T-cell (primary cell): Measurements from ENCODE around the gene CNNM1. TPM values are rescaled to one million over a fixed set of nuclear protein-coding genes. Genes with fewer than 3 reads are reported as not detected.

Experiments used
- ATAC-seq, 4 experiments: fragments of 200-7000 bp in 3 of 4; fragments of 150-1000 bp in 1 of 4; cut with Tn5 transposase; replicated peaks in 1 of 4; 1 replicate in 3 of 4; 2 replicates in 1 of 4; pipeline ENCODE4 v1.10.0; 2021; ENCODE audit warnings: moderate library complexity in 3 of 4, mild to moderate bottlenecking in 2 of 4, moderate number of reproducible peaks in 1 of 4
- CTCF ChIA-PET, 2 donors: fragments of 300-600 bp; sonication (Branson Sonifier 250); formaldehyde crosslinking; loops; one replicate each; lab custom pipeline; 2022; ENCODE audit warnings: antibody characterized with exemption in 2 of 2; lab: Charles Lee
- POLR2A ChIA-PET, 2 donors: fragments of 300-600 bp; sonication (Branson Sonifier 250); formaldehyde crosslinking; loops; one replicate each; lab custom pipeline; 2022; ENCODE audit warnings: antibody characterized with exemption in 2 of 2; lab: Charles Lee
- DNase-seq, 35 experiments: peaks; one replicate each; pipeline versions ENCODE4 v3.0.0 to v3.0.0-alpha.2; 2013 to 2023
- H3K27ac ChIP-seq: one replicate; pipeline ENCODE4 v1.5.1; 2013; ENCODE audit warnings: low read length
- H3K27me3 ChIP-seq, 2 experiments: replicated peaks in 1 of 2; 1 replicate in 1 of 2; 2 replicates in 1 of 2; pipeline versions ENCODE4 v1.6.1 to v1.7.0; 2013; ENCODE audit warnings: low read length in 1 of 2, mixed read lengths in 1 of 2; ENCODE audit not compliant: control insufficient read depth in 2 of 2, insufficient read depth in 2 of 2; ENCODE audit errors: extremely low read depth in 1 of 2
- H3K36me3 ChIP-seq, 2 donors: 1 replicate in 1 of 2; 2 replicates in 1 of 2; pipeline versions ENCODE4 v1.6.1 to v1.7.0; 2013; ENCODE audit warnings: low read length in 1 of 2; ENCODE audit not compliant: control insufficient read depth in 2 of 2, insufficient read depth in 1 of 2; ENCODE audit errors: extremely low read depth in 1 of 2
- H3K4me1 ChIP-seq, 2 experiments: 1 replicate in 1 of 2; 2 replicates in 1 of 2; pipeline versions ENCODE4 v1.6.1 to v1.7.0; 2013; ENCODE audit warnings: low read length in 2 of 2, mixed read lengths in 1 of 2; ENCODE audit not compliant: insufficient read depth in 2 of 2, control insufficient read depth in 1 of 2; ENCODE audit errors: extremely low read depth in 1 of 2
- H3K4me3 ChIP-seq, 2 donors: 1 replicate in 1 of 2; 2 replicates in 1 of 2; pipeline versions ENCODE4 v1.5.1 to v1.7.0; 2013; ENCODE audit warnings: mild to moderate bottlenecking in 2 of 2, low read length in 1 of 2, moderate library complexity in 1 of 2; ENCODE audit not compliant: control insufficient read depth in 1 of 2; ENCODE audit errors: extremely low read depth in 1 of 2
- H3K9me3 ChIP-seq: 2 replicates; pipeline ENCODE4 v1.7.0; 2013
- H3K27ac Mint-ChIP-seq, 2 donors: one replicate each; pipeline ENCODE4 v1.8.0; 2020 to 2021; ENCODE audit warnings: mild to moderate bottlenecking in 2 of 2, mixed read lengths in 2 of 2
- H3K27me3 Mint-ChIP-seq, 2 donors: one replicate each; pipeline ENCODE4 v1.8.0; 2021 to 2022; ENCODE audit warnings: mixed read lengths in 2 of 2
- H3K36me3 Mint-ChIP-seq: one replicate; pipeline ENCODE4 v1.8.0; 2021; ENCODE audit warnings: mixed read lengths
- H3K4me1 Mint-ChIP-seq, 3 donors: one replicate each; pipeline ENCODE4 v1.8.0; 2020 to 2022; ENCODE audit warnings: mixed read lengths in 3 of 3, mild to moderate bottlenecking in 1 of 3
- H3K4me3 Mint-ChIP-seq, 3 donors: one replicate each; pipeline ENCODE4 v1.8.0; 2020 to 2022; ENCODE audit warnings: mild to moderate bottlenecking in 3 of 3, mixed read lengths in 3 of 3, moderate library complexity in 3 of 3
- H3K9me3 Mint-ChIP-seq, 3 donors: one replicate each; pipeline ENCODE4 v1.8.0; 2020 to 2022; ENCODE audit warnings: mixed read lengths in 3 of 3
- WGBS: methylation state at CpG from one replicate; pipeline ENCODE4 v1.1.5; 2013; ENCODE audit warnings: missing lambda C conversion rate; ENCODE audit not compliant: insufficient coverage; 5-methylcytosine and 5-hydroxymethylcytosine counted together
- total RNA-seq, 35 experiments: library from RNA in 6 of 35; stranded (reverse) in 6 of 35; fragments of 120-200 nt in 1 of 35; gene quantifications; one replicate each; pipeline versions ENCODE4 v1.2.1 to v1.2.4 and lab custom pipeline; 2013 to 2026

Gene CNNM1
- total RNA-seq, 5 donors from 2014 or later (not counting 1 experiment from before 2014, with no cell fraction given) = 0.25 to 1.2 (median 0.36) TPM

GRCh38 chr10:99432047-99432446, 102.9 kb downstream of the CNNM1 start:
- DNase-seq = no peak
- H3K36me3 ChIP-seq = no peaks in the 10 kb centered on the region
- no peak for ATAC-seq
- no peak overlapping the region for H3K4me3 ChIP-seq
- no peaks in the 10 kb centered on the region for H3K9me3 ChIP-seq
- ChIA-PET POLR2A (no interaction called here), CTCF (no interaction called here)
- peak overlapping the region; percentile 9 to 49 for H3K27ac Mint-ChIP-seq
- no peaks in the 10 kb centered on the region for H3K27me3 ChIP-seq
- WGBS = no CpG with 5 or more reads among the region's 4 CpGs
- no peaks in the 10 kb centered on the region for H3K27me3 Mint-ChIP-seq
- H3K36me3 Mint-ChIP-seq = no peaks in the 10 kb centered on the region
- no peaks in the 10 kb centered on the region for H3K9me3 Mint-ChIP-seq
- peak overlapping the region; percentile 60 to 96 (median 93) for H3K4me3 Mint-ChIP-seq
- peaks cover 39 to 50% (median 40%) of the 10 kb centered on the region in 3 donors for H3K4me1 Mint-ChIP-seq
- H3K4me1 ChIP-seq = peaks cover 13 to 18% of the 10 kb centered on the region in 2 experiments
- no peak overlapping the region for H3K27ac ChIP-seq

- Histone ChIP-seq H3K4me1 (peaks cover 13 to 18% of the 10 kb centered on the region in 2 experiments), H3K9me3 (no peaks in the 10 kb centered on the region), H3K27ac (no peak overlapping the region), H3K27me3 (no peaks in the 10 kb centered on the region), H3K4me3 (no peak overlapping the region), H3K36me3 (no peaks in the 10 kb centered on the region)
- no peak overlapping the region for H3K4me3 Mint-ChIP-seq
- no peak overlapping the region for H3K27ac Mint-ChIP-seq
- CTCF ChIA-PET = no interaction called here
- H3K27me3 Mint-ChIP-seq = no peaks in the 10 kb centered on the region
- no peak for DNase-seq
- no peaks in the 10 kb centered on the region for H3K9me3 Mint-ChIP-seq
- peaks cover 39 to 48% (median 40%) of the 10 kb centered on the region in 3 donors for H3K4me1 Mint-ChIP-seq
- POLR2A ChIA-PET = no interaction called here
- WGBS = 100% methylated on average over 2 of the region's 6 CpGs
- no peak for ATAC-seq
- no peaks in the 10 kb centered on the region for H3K36me3 Mint-ChIP-seq
Measured at GRCh38 chr10:99432881-99433280, 103.7 kb downstream of the CNNM1 start.

GRCh38 chr10:99433378-99434020, 104.3 kb downstream of the CNNM1 start:
- CTCF ChIA-PET = no interaction called here
- Mint-ChIP-seq H3K4me1 (peaks cover 39 to 48% (median 40%) of the 10 kb centered on the region in 3 donors), H3K9me3 (no peaks in the 10 kb centered on the region), H3K27me3 (no peaks in the 10 kb centered on the region), H3K27ac (no peak overlapping the region), H3K36me3 (no peaks in the 10 kb centered on the region), H3K4me3 (no peak overlapping the region)
- Histone ChIP-seq H3K27ac (no peak overlapping the region), H3K9me3 (no peaks in the 10 kb centered on the region), H3K4me3 (no peak overlapping the region), H3K27me3 (no peaks in the 10 kb centered on the region), H3K4me1 (peaks cover 13 to 18% of the 10 kb centered on the region in 2 experiments), H3K36me3 (no peaks in the 10 kb centered on the region)
- no CpG with 5 or more reads among the region's 1 CpG for WGBS
- POLR2A ChIA-PET = no interaction called here
- DNase-seq (no peak), ATAC-seq (no peak)

GRCh38 chr10:99435986-99436638, 107.0 kb downstream of the CNNM1 start:
- ChIA-PET POLR2A (no interaction called here), CTCF (interaction anchor here (0.6 to 2.1 kb wide), 21 partner anchors 10 to 1302 kb away, joined by 3 to 16 read pairs (median 3); partner anchors contain the start of genes COX15 (in 1 of the 2), CUTC (in 1 of the 2), R3HCC1L (in 1 of the 2) and SLC25A28 (in 1 of the 2))
- Mint-ChIP-seq H3K36me3 (no peaks in the 10 kb centered on the region), H3K9me3 (no peaks in the 10 kb centered on the region), H3K27ac (no peak overlapping the region), H3K27me3 (no peaks in the 10 kb centered on the region), H3K4me1 (peaks cover 20 to 27% (median 21%) of the 10 kb centered on the region in 3 donors), H3K4me3 (no peak overlapping the region)
- DNase-seq = peak in 1 of 35 experiments; percentile 61
- Histone ChIP-seq H3K4me3 (no peak overlapping the region), H3K27me3 (no peaks in the 10 kb centered on the region), H3K9me3 (no peaks in the 10 kb centered on the region), H3K36me3 (no peaks in the 10 kb centered on the region), H3K27ac (no peak overlapping the region), H3K4me1 (peaks cover 6 to 7% of the 10 kb centered on the region in 2 experiments)
- ATAC-seq = peak in 3 of 4 experiments; percentile 45 to 61 (median 56)
- WGBS = 90% methylated on average over 1 of the region's 5 CpGs

- H3K4me1 ChIP-seq = no peaks in the 10 kb centered on the region
- no peaks in the 10 kb centered on the region for H3K9me3 ChIP-seq
- ATAC-seq (no peak), DNase-seq (no peak)
- WGBS = no CpG with 5 or more reads among the region's 2 CpGs
- H3K27ac Mint-ChIP-seq = no peak overlapping the region
- H3K36me3 Mint-ChIP-seq = no peaks in the 10 kb centered on the region
- no peaks in the 10 kb centered on the region for H3K9me3 Mint-ChIP-seq
- no peaks in the 10 kb centered on the region for H3K27me3 ChIP-seq
- H3K27ac ChIP-seq = no peak overlapping the region
- POLR2A ChIA-PET = no interaction called here
- no peaks in the 10 kb centered on the region for H3K36me3 ChIP-seq
- CTCF ChIA-PET = interaction anchor here (0.6 kb wide), 2 partner anchors 8 to 431 kb away, joined by 3 read pairs; partner anchors contain the start of gene GOT1 (in 1 of the 2)
- H3K4me3 ChIP-seq = no peak overlapping the region
- peaks cover 4 to 8% (median 5%) of the 10 kb centered on the region in 3 donors for H3K4me1 Mint-ChIP-seq
- no peaks in the 10 kb centered on the region for H3K27me3 Mint-ChIP-seq
- no peak overlapping the region for H3K4me3 Mint-ChIP-seq
Measured at GRCh38 chr10:99438890-99439289, 109.7 kb downstream of the CNNM1 start.

GRCh38 chr10:99442394-99442793, 113.2 kb downstream of the CNNM1 start:
- no peaks in the 10 kb centered on the region for H3K4me1 ChIP-seq
- no peaks in the 10 kb centered on the region for H3K36me3 ChIP-seq
- H3K4me3 Mint-ChIP-seq = no peak overlapping the region
- no peaks in the 10 kb centered on the region for H3K36me3 Mint-ChIP-seq
- peaks cover 0 to 5% of the 10 kb centered on the region in 2 experiments for H3K27me3 ChIP-seq
- no peak overlapping the region for H3K27ac Mint-ChIP-seq
- no peaks in the 10 kb centered on the region for H3K4me1 Mint-ChIP-seq
- 96% methylated on average over 4 of the region's 5 CpGs for WGBS
- ATAC-seq = no peak
- H3K27me3 Mint-ChIP-seq = peaks cover 0 to 5% of the 10 kb centered on the region in 2 donors
- H3K27ac ChIP-seq = no peak overlapping the region
- H3K9me3 Mint-ChIP-seq = no peaks in the 10 kb centered on the region
- ChIA-PET POLR2A (interaction anchor here in 1 of 2 donors (0.6 kb wide), 1 partner anchor 279 kb away, joined by 5 read pairs; no protein-coding TSS in a partner anchor), CTCF (no interaction called here)
- H3K9me3 ChIP-seq = no peaks in the 10 kb centered on the region
- DNase-seq = no peak
- no peak overlapping the region for H3K4me3 ChIP-seq
